Renal cortical epithelial cell (primary cell): ENCODE measurements around the gene INHBC. TPM values are rescaled to one million over a fixed set of nuclear protein-coding genes. Genes with fewer than 3 reads are reported as not detected.
"Not testable (repeated sequence)": the region's sequence is repeated elsewhere in the genome, so short reads cannot be mapped to it uniquely, and the experiment has no call there.

Source experiments
- DNase-seq: peaks from one replicate; pipeline ENCODE4 v3.0.0-alpha.2; 2011; ENCODE audit warnings: low read depth
- total RNA-seq: library from RNA; depleted of rRNA; stranded (reverse); fragments of >200 nt; gene quantifications from 2 replicates; pipeline ENCODE4 v1.2.3, GENCODE V29; 2014

Gene INHBC
- total RNA-seq, 1 donor from 2014 or later = not detected

GRCh38 chr12:57487055-57487596, 52.5 kb downstream of the INHBC start:
- no peak for DNase-seq

- peak; percentile 96 for DNase-seq
Observed at GRCh38 chr12:57487597-57488401, 53.2 kb downstream of the INHBC start, which contains the start of gene MARS1. Gene MARS1 (plus strand): TSS chr12:57488068. CDS start chr12:57488091, 23 bp downstream.

DNA sequence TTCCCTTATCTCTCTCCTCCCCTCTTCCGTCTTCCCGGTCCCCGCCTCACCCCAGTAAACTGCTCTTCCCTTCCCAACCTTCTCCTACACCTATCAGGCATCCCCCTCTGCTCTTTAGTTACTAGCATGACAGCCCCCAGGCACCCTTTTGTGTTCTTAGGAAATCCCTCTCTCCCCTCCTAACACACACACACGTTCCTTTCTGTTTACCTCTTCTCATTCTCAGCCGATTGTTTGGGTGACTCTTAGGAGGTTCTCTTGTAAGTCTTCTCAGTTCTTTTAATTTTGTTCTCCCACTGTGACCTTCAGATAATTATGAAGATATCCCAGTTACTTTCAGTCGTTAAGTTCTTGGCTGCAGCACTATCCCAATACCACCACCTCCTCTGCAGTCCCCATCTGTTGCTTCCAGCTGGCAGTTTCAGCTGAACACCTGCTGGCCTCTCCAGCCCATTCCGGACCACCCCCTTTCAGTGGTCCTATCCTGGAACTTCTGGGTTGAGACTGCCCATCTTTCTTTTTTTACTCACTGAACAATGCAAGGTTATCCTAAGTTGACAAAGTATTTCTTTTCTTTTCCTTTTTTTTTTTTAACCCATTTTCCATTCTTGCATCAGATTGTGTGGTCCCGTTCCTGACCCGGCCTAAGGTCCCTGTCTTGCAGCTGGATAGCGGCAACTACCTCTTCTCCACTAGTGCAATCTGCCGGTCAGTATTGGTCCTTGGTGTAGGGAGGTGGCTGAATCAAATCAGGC, 54.0 kb downstream of the INHBC start:
- DNase-seq = no peak

DNA sequence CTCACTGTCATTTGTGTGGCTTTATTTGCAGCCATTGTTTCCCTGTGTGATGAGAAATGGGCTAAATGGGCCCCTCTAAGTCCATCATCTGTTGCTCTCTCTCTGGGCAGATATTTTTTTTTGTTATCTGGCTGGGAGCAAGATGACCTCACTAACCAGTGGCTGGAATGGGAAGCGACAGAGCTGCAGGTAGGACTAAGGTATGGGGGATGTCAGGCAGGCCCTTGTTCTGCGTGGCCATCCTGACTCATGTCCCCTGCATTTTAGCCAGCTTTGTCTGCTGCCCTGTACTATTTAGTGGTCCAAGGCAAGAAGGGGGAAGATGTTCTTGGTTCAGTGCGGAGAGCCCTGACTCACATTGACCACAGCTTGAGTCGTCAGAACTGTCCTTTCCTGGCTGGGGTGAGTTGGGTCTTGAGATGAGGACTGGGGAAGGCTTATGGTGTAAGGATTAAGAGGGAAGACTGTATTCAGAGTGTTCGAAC, 54.6 kb downstream of the INHBC start:
- peak; percentile 20 for DNase-seq

- DNase-seq = no peak
Observed at GRCh38 chr12:57490126-57490525, 55.5 kb downstream of the INHBC start.

DNA sequence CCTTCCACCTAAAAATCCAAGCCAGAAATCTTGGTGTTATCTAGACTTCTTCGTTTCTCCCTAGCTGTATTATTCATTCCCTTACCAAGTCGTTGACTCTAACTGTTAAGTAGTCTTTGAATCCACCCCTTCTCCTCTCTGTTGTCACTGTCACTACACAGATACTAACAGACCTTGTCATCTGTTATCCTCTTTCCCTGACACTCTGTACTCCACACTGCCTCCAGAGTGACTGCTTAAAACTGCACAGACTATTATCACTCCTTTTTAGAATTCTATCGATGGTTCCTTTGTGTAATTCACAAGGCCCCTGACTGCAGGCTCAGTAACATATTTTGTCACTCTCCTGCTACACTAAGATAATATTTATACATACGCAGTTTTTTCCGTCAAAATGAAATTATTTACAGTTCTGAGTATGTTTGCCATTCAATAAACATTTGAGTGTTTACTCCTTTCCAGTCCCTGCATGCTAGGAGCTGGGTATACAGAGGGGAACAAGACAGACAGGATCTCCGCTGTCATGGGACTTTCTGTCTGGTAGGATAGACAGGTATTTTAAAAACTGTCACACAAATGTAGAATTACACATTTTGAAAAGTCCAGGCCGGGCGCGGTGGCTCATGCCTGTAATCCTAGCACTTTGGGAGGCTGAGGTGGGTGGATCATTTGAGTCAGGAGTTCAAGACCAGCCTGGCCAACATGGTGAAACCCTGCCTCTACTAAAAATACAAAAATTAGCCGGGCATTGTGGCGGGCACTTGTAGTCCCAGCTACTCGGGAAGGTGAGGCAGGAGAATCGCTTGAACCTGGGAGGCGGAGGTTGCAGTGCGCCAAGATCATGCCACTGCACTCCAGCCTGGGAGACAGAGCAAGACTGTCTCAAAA, 57.1 kb downstream of the INHBC start:
- DNase-seq = no peak

GRCh38 chr12:57495051-57495701, 60.6 kb downstream of the INHBC start:
- not testable (repeated sequence) for DNase-seq

- no peak for DNase-seq
Observed at GRCh38 chr12:57496822-57497221, 62.2 kb downstream of the INHBC start.

GRCh38 chr12:57497223-57498131, 62.9 kb downstream of the INHBC start:
- no peak for DNase-seq

GRCh38 chr12:57498132-57498502, 63.5 kb downstream of the INHBC start:
- no peak for DNase-seq

DNA sequence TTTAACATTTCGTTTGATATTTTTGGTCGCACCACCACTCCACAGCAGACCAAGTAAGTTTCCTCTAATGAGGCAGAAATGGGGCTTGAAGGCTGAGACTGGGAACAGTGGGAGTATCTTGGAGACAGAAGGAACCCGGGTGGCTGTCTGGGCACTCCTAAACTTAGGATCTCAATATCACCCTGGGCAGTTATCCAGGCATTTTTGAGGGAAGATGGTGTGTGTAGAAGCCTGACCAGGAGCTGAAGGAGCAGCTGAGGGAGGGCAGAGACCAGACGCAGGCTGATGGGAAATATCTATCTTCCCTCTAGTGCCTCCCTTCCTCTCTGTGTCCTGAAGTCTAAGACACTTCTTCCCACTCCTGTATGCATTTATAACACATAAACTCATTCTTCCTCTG, 64.0 kb downstream of the INHBC start:
- DNase-seq = no peak

DNA sequence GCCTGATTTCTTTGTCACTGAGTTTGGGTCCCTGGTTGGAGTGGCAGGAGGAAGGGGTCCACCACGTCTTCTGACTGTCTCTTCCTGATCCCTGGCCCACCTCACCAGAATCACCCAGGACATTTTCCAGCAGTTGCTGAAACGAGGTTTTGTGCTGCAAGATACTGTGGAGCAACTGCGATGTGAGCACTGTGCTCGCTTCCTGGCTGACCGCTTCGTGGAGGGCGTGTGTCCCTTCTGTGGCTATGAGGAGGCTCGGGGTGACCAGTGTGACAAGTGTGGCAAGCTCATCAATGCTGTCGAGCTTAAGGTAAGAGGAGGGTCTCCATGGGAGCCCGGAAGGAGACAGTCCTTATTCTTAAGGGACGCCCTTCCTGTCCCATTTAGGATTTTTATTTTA, 65.6 kb downstream of the INHBC start:
- no peak for DNase-seq

Other genes starting within 250 kb of the INHBC start
- gene NXPH4, start 218.0 kb upstream of the INHBC start, total RNA-seq = 0.40 TPM in 1 of 2 replicates, not detected in the other
- gene SHMT2, start 205.1 kb upstream of the INHBC start, total RNA-seq = 146 and 208 TPM in 2 replicates
- gene STAC3, start 183.6 kb upstream of the INHBC start, total RNA-seq = 1.2 TPM in 1 of 2 replicates, not detected in the other
- gene R3HDM2, start 3.7 kb upstream of the INHBC start, total RNA-seq = 2.6 and 32.1 TPM in 2 replicates
- gene INHBE, start 20.5 kb downstream of the INHBC start, total RNA-seq = 1.0 and 3.1 TPM in 2 replicates
- 0.50 TPM in 1 of 2 replicates, not detected in the other for gene GLI1, start 25.0 kb downstream of the INHBC start, total RNA-seq
- not detected in 2 replicates for gene ARHGAP9, start 45.1 kb downstream of the INHBC start, total RNA-seq
- 131 and 134 TPM in 2 replicates for gene MARS1, start 53.3 kb downstream of the INHBC start, total RNA-seq
- 6.1 and 17.5 TPM in 2 replicates for gene DDIT3, start 85.7 kb downstream of the INHBC start, total RNA-seq
- gene MBD6, start 88.0 kb downstream of the INHBC start, total RNA-seq = 5.0 and 12.5 TPM in 2 replicates
- gene DCTN2, start 112.4 kb downstream of the INHBC start, total RNA-seq = 123 and 212 TPM in 2 replicates
- gene KIF5A, start 115.3 kb downstream of the INHBC start, total RNA-seq = 0.35 and 2.5 TPM in 2 replicates
- 43.5 and 77.8 TPM in 2 replicates for gene PIP4K2C, start 156.4 kb downstream of the INHBC start, total RNA-seq
- 5.9 and 19.6 TPM in 2 replicates for gene DTX3, start 170.0 kb downstream of the INHBC start, total RNA-seq
- gene ARHGEF25, start 176.7 kb downstream of the INHBC start, total RNA-seq = 1.7 and 7.0 TPM in 2 replicates
- 0.20 and 1.4 TPM in 2 replicates for gene B4GALNT1, start 198.4 kb downstream of the INHBC start, total RNA-seq